HG03439 (cell line): ENCODE data around the gene NKD2.

Source experiments
- ATAC-seq: cut with Tn5 transposase; IDR thresholded peaks from one replicate; pipeline ENCODE4 v1.9.1; 2021; ENCODE audit warnings: mild to moderate bottlenecking, moderate library complexity; ENCODE audit not compliant: unreplicated experiment

Gene NKD2

GRCh38 chr5:1039706-1040260, 31.2 kb downstream of the NKD2 start:
- no peak for ATAC-seq

- ATAC-seq: no peak
Measured at GRCh38 chr5:1040571-1040970, 32.0 kb downstream of the NKD2 start.

- ATAC-seq: no peak
Measured at GRCh38 chr5:1041225-1042143, 32.9 kb downstream of the NKD2 start.

- no peak for ATAC-seq
Measured at GRCh38 chr5:1042626-1043025, 34.0 kb downstream of the NKD2 start.

GRCh38 chr5:1043327-1043726, 34.7 kb downstream of the NKD2 start:
- ATAC-seq: no peak

- no peak for ATAC-seq
Measured at GRCh38 chr5:1044117-1044516, 35.5 kb downstream of the NKD2 start.

- no peak for ATAC-seq
Measured at GRCh38 chr5:1045960-1046560, 37.5 kb downstream of the NKD2 start.

GRCh38 chr5:1047332-1047965, 38.8 kb downstream of the NKD2 start:
- ATAC-seq: no peak

- ATAC-seq: no peak
Measured at GRCh38 chr5:1048162-1048721, 39.6 kb downstream of the NKD2 start.

- ATAC-seq: no peak
Measured at GRCh38 chr5:1048861-1049838, 40.5 kb downstream of the NKD2 start.

- ATAC-seq: no peak
Measured at GRCh38 chr5:1050423-1051365, 42.1 kb downstream of the NKD2 start.

- ATAC-seq: no peak
Measured at GRCh38 chr5:1051366-1051720, 42.7 kb downstream of the NKD2 start.

GRCh38 chr5:1052076-1052475, 43.5 kb downstream of the NKD2 start:
- no peak for ATAC-seq

- no peak for ATAC-seq
Measured at GRCh38 chr5:1052641-1053390, 44.2 kb downstream of the NKD2 start.

GRCh38 chr5:1053391-1054017, 44.9 kb downstream of the NKD2 start:
- no peak for ATAC-seq

GRCh38 chr5:1054018-1054798, 45.6 kb downstream of the NKD2 start:
- ATAC-seq: no peak
